Muscle layer of colon (tissue), 2 donors: ENCODE data around the gene TSC22D2.
A peak's percentile ranks its signal among the peaks of the same experiment; 100 is the strongest.

Experiments
- H3K27ac ChIP-seq: one replicate; pipeline ENCODE4 v1.7.0; 2013; ENCODE audit warnings: low read depth, mild to moderate bottlenecking, low read length, moderate library complexity
- H3K27me3 ChIP-seq, 2 donors: one replicate each; pipeline ENCODE4 v1.7.0; 2013; ENCODE audit warnings: low read length in 2 of 2, mild to moderate bottlenecking in 2 of 2; ENCODE audit not compliant: insufficient read depth in 2 of 2, control insufficient read depth in 1 of 2
- H3K36me3 ChIP-seq: one replicate; pipeline ENCODE4 v1.7.0; 2013; ENCODE audit warnings: mild to moderate bottlenecking, low read length; ENCODE audit not compliant: insufficient read depth
- H3K4me1 ChIP-seq: one replicate; pipeline ENCODE4 v1.7.0; 2013; ENCODE audit warnings: mild to moderate bottlenecking, low read length; ENCODE audit not compliant: insufficient read depth
- H3K4me3 ChIP-seq, 2 donors: one replicate each; pipeline ENCODE4 v1.7.0; 2013; ENCODE audit warnings: low read length in 2 of 2, low read depth in 1 of 2, mild to moderate bottlenecking in 1 of 2, moderate library complexity in 1 of 2
- H3K9ac ChIP-seq: one replicate; pipeline ENCODE4 v1.7.0; 2013; ENCODE audit warnings: low read length
- H3K9me3 ChIP-seq: one replicate; pipeline ENCODE4 v1.7.0; 2013; ENCODE audit warnings: mild to moderate bottlenecking, low read length
- donor health status: abdominal sarcoma.
- donor health status: Adenocarcinoma of cecum.

Gene TSC22D2

GRCh38 chr3:150408221-150409124 is at the start of gene TSC22D2:
Gene TSC22D2, plus strand, starts transcription at chr3:150408298. Its CDS starts 1,053 bp downstream, at chr3:150409351.
- peak within 1 kb of the TSS; percentile 97 for H3K27ac ChIP-seq
- no peaks in the 10 kb centered on the region for H3K36me3 ChIP-seq
- peak within 1 kb of the TSS; percentile 98 for H3K9ac ChIP-seq
- no peaks in the 10 kb centered on the region for H3K9me3 ChIP-seq
- no peaks in the 10 kb centered on the region for H3K27me3 ChIP-seq
- H3K4me1 ChIP-seq = peaks cover 8% of the 10 kb centered on the region
- H3K4me3 ChIP-seq = peak within 1 kb of the TSS; percentile 89 to 94

- H3K4me1 ChIP-seq = no peaks in the 10 kb centered on the region
- no peak overlapping the region for H3K27ac ChIP-seq
- H3K27me3 ChIP-seq = no peaks in the 10 kb centered on the region
- no peaks in the 10 kb centered on the region for H3K36me3 ChIP-seq
- no peak overlapping the region for H3K9ac ChIP-seq
- no peak overlapping the region for H3K4me3 ChIP-seq
- no peaks in the 10 kb centered on the region for H3K9me3 ChIP-seq
Observed at GRCh38 chr3:150359381-150359780, 48.7 kb upstream of the TSC22D2 start.

- no peak overlapping the region for H3K27ac ChIP-seq
- no peak overlapping the region for H3K4me3 ChIP-seq
- no peaks in the 10 kb centered on the region for H3K4me1 ChIP-seq
- no peaks in the 10 kb centered on the region for H3K36me3 ChIP-seq
- H3K9me3 ChIP-seq = no peaks in the 10 kb centered on the region
- no peak overlapping the region for H3K9ac ChIP-seq
- no peaks in the 10 kb centered on the region for H3K27me3 ChIP-seq
Observed at GRCh38 chr3:150360966-150361365, 47.1 kb upstream of the TSC22D2 start.

GRCh38 chr3:150362515-150363302 is 45.4 kb upstream of the TSC22D2 start:
- no peak overlapping the region for H3K4me3 ChIP-seq
- no peaks in the 10 kb centered on the region for H3K36me3 ChIP-seq
- H3K9ac ChIP-seq = no peak overlapping the region
- H3K4me1 ChIP-seq = no peaks in the 10 kb centered on the region
- no peak overlapping the region for H3K27ac ChIP-seq
- H3K27me3 ChIP-seq = no peaks in the 10 kb centered on the region
- H3K9me3 ChIP-seq = no peaks in the 10 kb centered on the region

GRCh38 chr3:150363420-150363819 is 44.7 kb upstream of the TSC22D2 start:
- no peaks in the 10 kb centered on the region for H3K27me3 ChIP-seq
- no peak overlapping the region for H3K4me3 ChIP-seq
- no peaks in the 10 kb centered on the region for H3K4me1 ChIP-seq
- H3K36me3 ChIP-seq = no peaks in the 10 kb centered on the region
- H3K9ac ChIP-seq = no peak overlapping the region
- H3K9me3 ChIP-seq = no peaks in the 10 kb centered on the region
- no peak overlapping the region for H3K27ac ChIP-seq

GRCh38 chr3:150365132-150365604 is 42.9 kb upstream of the TSC22D2 start:
- Histone ChIP-seq H3K9ac (no peak overlapping the region), H3K4me3 (no peak overlapping the region), H3K4me1 (no peaks in the 10 kb centered on the region), H3K36me3 (no peaks in the 10 kb centered on the region), H3K27me3 (no peaks in the 10 kb centered on the region), H3K9me3 (no peaks in the 10 kb centered on the region), H3K27ac (no peak overlapping the region)

GRCh38 chr3:150367757-150368156 is 40.3 kb upstream of the TSC22D2 start:
- Histone ChIP-seq H3K36me3 (no peaks in the 10 kb centered on the region), H3K27ac (no peak overlapping the region), H3K4me1 (peaks cover 14% of the 10 kb centered on the region), H3K27me3 (no peaks in the 10 kb centered on the region), H3K9me3 (no peaks in the 10 kb centered on the region), H3K9ac (no peak overlapping the region), H3K4me3 (no peak overlapping the region)

GRCh38 chr3:150370122-150370602 is 37.9 kb upstream of the TSC22D2 start:
- peaks cover 14% of the 10 kb centered on the region for H3K4me1 ChIP-seq
- no peaks in the 10 kb centered on the region for H3K9me3 ChIP-seq
- H3K27ac ChIP-seq = peak overlapping the region; percentile 62
- H3K36me3 ChIP-seq = no peaks in the 10 kb centered on the region
- H3K4me3 ChIP-seq = peak overlapping the region in 1 of 2 donors; percentile 53
- H3K9ac ChIP-seq = no peak overlapping the region
- H3K27me3 ChIP-seq = no peaks in the 10 kb centered on the region

- peaks cover 14% of the 10 kb centered on the region for H3K4me1 ChIP-seq
- no peaks in the 10 kb centered on the region for H3K27me3 ChIP-seq
- H3K36me3 ChIP-seq = no peaks in the 10 kb centered on the region
- H3K27ac ChIP-seq = peak overlapping the region; percentile 62
- H3K4me3 ChIP-seq = peak overlapping the region in 1 of 2 donors; percentile 22
- H3K9me3 ChIP-seq = no peaks in the 10 kb centered on the region
- H3K9ac ChIP-seq = no peak overlapping the region
Observed at GRCh38 chr3:150370999-150371398, 37.1 kb upstream of the TSC22D2 start.

- Histone ChIP-seq H3K36me3 (no peaks in the 10 kb centered on the region), H3K27me3 (no peaks in the 10 kb centered on the region), H3K4me3 (peak overlapping the region in 1 of 2 donors; percentile 22), H3K4me1 (peaks cover 14% of the 10 kb centered on the region), H3K27ac (peak overlapping the region; percentile 62), H3K9me3 (no peaks in the 10 kb centered on the region), H3K9ac (peak overlapping the region; percentile 18)
Observed at GRCh38 chr3:150371741-150372254, 36.3 kb upstream of the TSC22D2 start.

GRCh38 chr3:150372320-150372719 is 35.8 kb upstream of the TSC22D2 start:
- Histone ChIP-seq H3K4me3 (peak overlapping the region in 1 of 2 donors; percentile 22), H3K27me3 (no peaks in the 10 kb centered on the region), H3K9me3 (no peaks in the 10 kb centered on the region), H3K27ac (peak overlapping the region; percentile 27), H3K36me3 (no peaks in the 10 kb centered on the region), H3K9ac (peak overlapping the region; percentile 18), H3K4me1 (peaks cover 14% of the 10 kb centered on the region)
